A549 (cell line): Measurements from ENCODE around the gene CTNNAL1. TPM values are rescaled to one million over a fixed set of nuclear protein-coding genes. Genes with fewer than 3 reads are reported as not detected.

Source experiments
- ATAC-seq, 2 experiments: fragments of 200-7000 bp in 1 of 2; fragments of >200 bp in 1 of 2; cut with Nextera tagmentation in 1 of 2; cut with Tn5 transposase in 1 of 2; 3 replicates each; pipeline versions ENCODE4 v1.8.0 to v1.9.1; 2018 to 2020; ENCODE audit warnings: mild to moderate bottlenecking in 1 of 2, moderate library complexity in 1 of 2
- CTCF ChIA-PET: fragments of 300-600 bp; sonication (Branson Sonifier 250); formaldehyde crosslinking; extraction: SDS; loops from one replicate; lab custom pipeline; 2021; ENCODE audit warnings: antibody characterized with exemption, inconsistent platforms; lab: Yijun Ruan, JAX
- POLR2A ChIA-PET: fragments of 350-600 bp; formaldehyde crosslinking; extraction: SDS; loops from one replicate; lab custom pipeline; 2021; ENCODE audit warnings: antibody characterized with exemption, inconsistent platforms; lab: Yijun Ruan, JAX
- DNase-seq, 2 experiments: peaks; one replicate each; pipeline versions ENCODE4 v3.0.0 to v3.0.0-alpha.2; 2011 to 2016; ENCODE audit warnings: low read depth in 1 of 2, low spot score in 1 of 2
- FAIRE-seq: peaks from 2 replicates; lab custom pipeline; 2011; peaks lifted over from hg19 to GRCh38; lab: Jason Lieb, UNC
- H3K27ac ChIP-seq, 2 experiments: fragments of >200 bp; sonication (Bioruptor Twin); formaldehyde crosslinking; 3 replicates each; pipeline ENCODE4 v1.5.1; 2016 to 2017
- H3K4me1 ChIP-seq: fragments of >200 bp; sonication (Bioruptor Twin); formaldehyde crosslinking; 3 replicates; pipeline ENCODE4 v1.6.1; 2016
- H3K4me2 ChIP-seq: fragments of >200 bp; sonication (Bioruptor Twin); formaldehyde crosslinking; 3 replicates; pipeline ENCODE4 v1.6.1; 2016
- H3K4me3 ChIP-seq: fragments of >200 bp; sonication (Bioruptor Twin); formaldehyde crosslinking; 3 replicates; pipeline ENCODE4 v1.5.1; 2016
- H3K9me3 ChIP-seq: fragments of >200 bp; sonication (Bioruptor Twin); formaldehyde crosslinking; 3 replicates; pipeline ENCODE4 v1.6.1; 2016
- CBX2 ChIP-seq: fragments of 200-600 bp; sonication (generic); IDR thresholded peaks from 2 replicates; pipeline ENCODE4 v1.6.1; 2016; ENCODE audit warnings: low read depth, mild to moderate bottlenecking, borderline replicate concordance
- CEBPB ChIP-seq, 2 experiments: fragments of >200 bp in 1 of 2; sonication (Bioruptor Twin) in 1 of 2; formaldehyde crosslinking in 1 of 2; IDR thresholded peaks; 2 replicates each; pipeline ENCODE4 v1.6.1; 2012 to 2016
- CHD2 ChIP-seq: fragments of 150-350 bp; IDR thresholded peaks from 2 replicates; pipeline ENCODE4 v1.6.1; 2014; ENCODE audit warnings: low read length; ENCODE audit not compliant: partially characterized antibody
- CTCF ChIP-seq: fragments of >200 bp; sonication (Bioruptor Twin); formaldehyde crosslinking; IDR thresholded peaks from 3 replicates; pipeline ENCODE4 v1.5.1; 2016
- EHF ChIP-seq: fragments of 250-450 bp; sonication (Bioruptor Pico); IDR thresholded peaks from 2 replicates; pipeline ENCODE4 v1.5.0; 2020; ENCODE audit warnings: mild to moderate bottlenecking
- EHMT2 ChIP-seq: fragments of 200-600 bp; sonication (generic); IDR thresholded peaks from 2 replicates; pipeline ENCODE4 v1.6.1; 2016; ENCODE audit warnings: antibody characterized with exemption, low read depth, mild to moderate bottlenecking, moderate library complexity
- FOSB ChIP-seq: fragments of 250-450 bp; sonication (Bioruptor Pico); IDR thresholded peaks from 2 replicates; pipeline ENCODE4 v1.5.0; 2020; ENCODE audit warnings: mild to moderate bottlenecking, moderate library complexity
- FOSL2 ChIP-seq, 2 experiments: fragments of 450-650 bp in 1 of 2; fragments of >200 bp in 1 of 2; sonication (Bioruptor Twin) in 1 of 2; formaldehyde crosslinking; IDR thresholded peaks; 2 replicates each; pipeline versions ENCODE4 v1.5.0 to v1.6.1; 2016 to 2020; ENCODE audit warnings: mild to moderate bottlenecking in 1 of 2, moderate library complexity in 1 of 2
- FOXS1 ChIP-seq: fragments of 250-450 bp; sonication (Bioruptor Pico); IDR thresholded peaks from 2 replicates; pipeline ENCODE4 v1.5.0; 2020; ENCODE audit warnings: mild to moderate bottlenecking, moderate library complexity
- GATA3 ChIP-seq: IDR thresholded peaks from 2 replicates; pipeline ENCODE4 v1.6.1; 2012; ENCODE audit warnings: borderline replicate concordance
- HDAC2 ChIP-seq: fragments of 200-600 bp; sonication (generic); IDR thresholded peaks from 2 replicates; pipeline ENCODE4 v1.6.1; 2016
- HEYL ChIP-seq: fragments of 250-450 bp; sonication (Bioruptor Pico); IDR thresholded peaks from 2 replicates; pipeline ENCODE4 v1.8.0; 2021; ENCODE audit warnings: mild to moderate bottlenecking, moderate library complexity
- HOXB13 ChIP-seq: fragments of 250-450 bp; sonication (Bioruptor Pico); IDR thresholded peaks from 2 replicates; pipeline ENCODE4 v1.5.0; 2020; ENCODE audit warnings: low read depth, mild to moderate bottlenecking, moderate library complexity
- JUNB ChIP-seq: fragments of >200 bp; sonication (Bioruptor Twin); formaldehyde crosslinking; IDR thresholded peaks from 2 replicates; pipeline ENCODE4 v1.6.1; 2016
- NR3C1 ChIP-seq: fragments of >200 bp; sonication (Bioruptor Twin); formaldehyde crosslinking; IDR thresholded peaks from 3 replicates; pipeline ENCODE4 v1.6.1; 2017
- PBX3 ChIP-seq: IDR thresholded peaks from 2 replicates; pipeline ENCODE4 v1.6.1; 2012
- REST ChIP-seq: fragments of 200-600 bp; sonication (generic); IDR thresholded peaks from 2 replicates; pipeline ENCODE4 v1.6.1; 2016; ENCODE audit warnings: antibody characterized with exemption, mild to moderate bottlenecking, moderate library complexity
- SREBF2 ChIP-seq: fragments of 450-650 bp; IDR thresholded peaks from 2 replicates; pipeline ENCODE4 v1.6.1; 2014; ENCODE audit warnings: mild to moderate bottlenecking, moderate library complexity
- USF2 ChIP-seq: fragments of 450-650 bp; IDR thresholded peaks from 2 replicates; pipeline ENCODE4 v1.6.1; 2014; ENCODE audit warnings: antibody characterized with exemption
- ZFP36 ChIP-seq: fragments of 450-650 bp; IDR thresholded peaks from 2 replicates; pipeline ENCODE4 v1.6.1; 2014; ENCODE audit warnings: borderline replicate concordance; ENCODE audit not compliant: partially characterized antibody
- ZSCAN20 ChIP-seq: fragments of 250-450 bp; sonication (Bioruptor Pico); IDR thresholded peaks from 2 replicates; pipeline ENCODE4 v1.8.0; 2022; ENCODE audit warnings: mild to moderate bottlenecking, moderate library complexity
- WGBS: methylation state at CpG from one replicate; pipeline ENCODE4 v1.1.6; 2017; ENCODE audit errors: missing lambda C conversion rate; 5-methylcytosine and 5-hydroxymethylcytosine counted together
- polyA plus RNA-seq, 4 experiments: library from polyadenylated mRNA; depleted of rRNA in 3 of 4; stranded (reverse); fragments of >200 nt; fragmentation: RNase III in 1 of 4; extraction: RNeasy Plus Mini Kit Qiagen cat#74134 plus additional on column Dnase treatment in 1 of 4; gene quantifications; 2 replicates in 3 of 4; 3 replicates in 1 of 4; pipeline ENCODE4 v1.2.3, GENCODE V29; 2011 to 2017
- TF ChIP-seq, protein P1 (sequence below): fragments of 150-350 bp; IDR thresholded peaks from 2 replicates; pipeline ENCODE4 v1.6.1; 2014; ENCODE audit warnings: low read depth, mild to moderate bottlenecking, low read length
- TF ChIP-seq, protein P2 (sequence below): IDR thresholded peaks from 2 replicates; pipeline ENCODE4 v1.6.1; 2012
- TF ChIP-seq, protein P3 (sequence below): fragments of 250-450 bp; sonication (Bioruptor Pico); IDR thresholded peaks from 2 replicates; pipeline ENCODE4 v1.5.0; 2021; ENCODE audit warnings: mild to moderate bottlenecking, moderate library complexity, borderline replicate concordance

Gene CTNNAL1
- polyA plus RNA-seq, 2 of the 4 experiments (the other 2 are of a cell fraction): 43.8 to 63.6 TPM

GRCh38 chr9:108997112-108997511, 16.2 kb downstream of the CTNNAL1 start:
- no peak for DNase-seq
- ATAC-seq: no peak
- ChIA-PET POLR2A (no interaction called here), CTCF (interaction anchor here (1.2 to 1.3 kb wide), 2 partner anchors 12 to 40 kb away, joined by 3 read pairs; no protein-coding TSS in a partner anchor)
- H3K4me2 ChIP-seq: no peak overlapping the region
- no peak overlapping the region for H3K27ac ChIP-seq
- TF ChIP-seq HDAC2 (no peak), EHMT2 (no peak), FOXS1 (CRISPR knock-in tag) (no peak), PBX3 (no peak), CBX2 (no peak), NR3C1 (no peak), ZFP36 (no peak), GATA3 (no peak), SREBF2 (no peak), FOSB (CRISPR knock-in tag) (no peak), FOSL2 (IDR thresholded peaks at IDR 0.05) (no peak), FOSL2 (CRISPR knock-in tag; IDR thresholded peaks at IDR 0.05) (no peak), JUNB (no peak)
- TF ChIP-seq, protein P1, sequence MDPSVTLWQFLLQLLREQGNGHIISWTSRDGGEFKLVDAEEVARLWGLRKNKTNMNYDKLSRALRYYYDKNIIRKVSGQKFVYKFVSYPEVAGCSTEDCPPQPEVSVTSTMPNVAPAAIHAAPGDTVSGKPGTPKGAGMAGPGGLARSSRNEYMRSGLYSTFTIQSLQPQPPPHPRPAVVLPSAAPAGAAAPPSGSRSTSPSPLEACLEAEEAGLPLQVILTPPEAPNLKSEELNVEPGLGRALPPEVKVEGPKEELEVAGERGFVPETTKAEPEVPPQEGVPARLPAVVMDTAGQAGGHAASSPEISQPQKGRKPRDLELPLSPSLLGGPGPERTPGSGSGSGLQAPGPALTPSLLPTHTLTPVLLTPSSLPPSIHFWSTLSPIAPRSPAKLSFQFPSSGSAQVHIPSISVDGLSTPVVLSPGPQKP: no peak
- 89% methylated on average over 1 of the region's 1 CpG for WGBS
- peaks cover 6% of the 10 kb centered on the region; the same call in 2 of the 3 replicates for H3K4me1 ChIP-seq
- FAIRE-seq: no peak
- H3K4me3 ChIP-seq: no peak overlapping the region
- H3K9me3 ChIP-seq: no peaks in the 10 kb centered on the region

DNA sequence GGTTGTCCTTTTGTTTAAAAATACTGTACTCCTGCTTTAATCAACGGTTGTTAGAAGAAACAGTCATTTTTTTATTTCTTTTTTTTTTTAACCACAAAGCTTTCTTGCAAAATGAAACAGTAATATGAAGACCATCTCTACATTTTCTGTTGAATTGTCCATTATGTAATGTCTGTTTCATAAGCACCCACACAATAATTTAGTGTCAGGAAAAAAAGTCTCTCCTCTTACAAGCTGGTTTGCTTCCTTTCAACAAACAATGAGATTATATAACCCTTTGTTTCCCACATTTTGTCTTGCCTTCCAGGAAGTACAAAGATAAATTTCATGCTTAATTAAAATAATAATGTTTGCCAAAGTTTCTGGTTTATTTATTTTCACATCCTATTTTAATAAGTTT, 16.7 kb downstream of the CTNNAL1 start:
- no peaks in the 10 kb centered on the region for H3K9me3 ChIP-seq
- DNase-seq (no peak), FAIRE-seq (no peak), ATAC-seq (no peak)
- no peak overlapping the region for H3K4me3 ChIP-seq
- CTCF ChIA-PET: interaction anchor here (0.6 to 1.2 kb wide), 3 partner anchors 13 to 538 kb away, joined by 3 read pairs; no protein-coding TSS in a partner anchor
- POLR2A ChIA-PET: interaction anchor here (0.5 kb wide), 1 partner anchor 77 kb away, joined by 3 read pairs; no protein-coding TSS in a partner anchor
- H3K4me1 ChIP-seq: peaks cover 3% of the 10 kb centered on the region; the same call in 2 of the 3 replicates
- H3K4me2 ChIP-seq: no peak overlapping the region
- H3K27ac ChIP-seq: no peak overlapping the region
- 78% methylated on average over 1 of the region's 1 CpG for WGBS
- TF ChIP-seq CHD2: no peak
- no peak for TF ChIP-seq HOXB13
- no peak for TF ChIP-seq CTCF
- TF ChIP-seq, protein P2, sequence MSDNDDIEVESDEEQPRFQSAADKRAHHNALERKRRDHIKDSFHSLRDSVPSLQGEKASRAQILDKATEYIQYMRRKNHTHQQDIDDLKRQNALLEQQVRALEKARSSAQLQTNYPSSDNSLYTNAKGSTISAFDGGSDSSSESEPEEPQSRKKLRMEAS: no peak
- TF ChIP-seq, protein P1: no peak
- no peak for TF ChIP-seq ZSCAN20 (CRISPR knock-in tag)
- no peak for TF ChIP-seq EHF (CRISPR knock-in tag)
- no peak for TF ChIP-seq USF2
- TF ChIP-seq FOXS1 (CRISPR knock-in tag): no peak
- no peak for TF ChIP-seq CEBPB (IDR thresholded peaks at IDR 0.05)
- TF ChIP-seq REST: no peak
- TF ChIP-seq, protein P3, sequence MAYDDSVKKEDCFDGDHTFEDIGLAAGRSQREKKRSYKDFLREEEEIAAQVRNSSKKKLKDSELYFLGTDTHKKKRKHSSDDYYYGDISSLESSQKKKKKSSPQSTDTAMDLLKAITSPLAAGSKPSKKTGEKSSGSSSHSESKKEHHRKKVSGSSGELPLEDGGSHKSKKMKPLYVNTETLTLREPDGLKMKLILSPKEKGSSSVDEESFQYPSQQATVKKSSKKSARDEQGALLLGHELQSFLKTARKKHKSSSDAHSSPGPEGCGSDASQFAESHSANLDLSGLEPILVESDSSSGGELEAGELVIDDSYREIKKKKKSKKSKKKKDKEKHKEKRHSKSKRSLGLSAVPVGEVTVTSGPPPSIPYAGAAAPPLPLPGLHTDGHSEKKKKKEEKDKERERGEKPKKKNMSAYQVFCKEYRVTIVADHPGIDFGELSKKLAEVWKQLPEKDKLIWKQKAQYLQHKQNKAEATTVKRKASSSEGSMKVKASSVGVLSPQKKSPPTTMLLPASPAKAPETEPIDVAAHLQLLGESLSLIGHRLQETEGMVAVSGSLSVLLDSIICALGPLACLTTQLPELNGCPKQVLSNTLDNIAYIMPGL (CRISPR knock-in tag): no peak
- no peak for TF ChIP-seq HEYL (CRISPR knock-in tag)
